EL (cell line): ENCODE results near the gene CELF2.

Source experiments
- DNase-seq: peaks from one replicate; pipeline ENCODE4 v3.0.0-alpha.2; 2016

CELF2 gene

GRCh38 chr10:11063856-11064255 lies 46.2 kb downstream of the CELF2 start:
- DNase-seq, result no peak

GRCh38 chr10:11064832-11065231 lies 47.2 kb downstream of the CELF2 start:
- DNase-seq, result no peak

GRCh38 chr10:11065567-11065966 lies 47.9 kb downstream of the CELF2 start:
- no peak for DNase-seq

- DNase-seq, result no peak
Observed at GRCh38 chr10:11066520-11066919, 48.8 kb downstream of the CELF2 start.

GRCh38 chr10:11068861-11069633 lies 51.4 kb downstream of the CELF2 start:
- DNase-seq, result no peak

- no peak for DNase-seq
Observed at GRCh38 chr10:11073410-11073809, 55.7 kb downstream of the CELF2 start.

GRCh38 chr10:11074536-11075267 lies 57.0 kb downstream of the CELF2 start:
- no peak for DNase-seq

- no peak for DNase-seq
Observed at GRCh38 chr10:11076221-11076620, 58.5 kb downstream of the CELF2 start.

- DNase-seq, result no peak
Observed at GRCh38 chr10:11080564-11080984, 62.9 kb downstream of the CELF2 start.

- no peak for DNase-seq
Observed at GRCh38 chr10:11081408-11081807, 63.7 kb downstream of the CELF2 start.

- no peak for DNase-seq
Observed at GRCh38 chr10:11082526-11082925, 64.9 kb downstream of the CELF2 start.

GRCh38 chr10:11083051-11083450 lies 65.4 kb downstream of the CELF2 start:
- DNase-seq, result no peak

- no peak for DNase-seq
Observed at GRCh38 chr10:11085545-11085944, 67.9 kb downstream of the CELF2 start.

- DNase-seq, result no peak
Observed at GRCh38 chr10:11086177-11086840, 68.6 kb downstream of the CELF2 start.

- DNase-seq, result no peak
Observed at GRCh38 chr10:11087372-11087771, 69.7 kb downstream of the CELF2 start.

GRCh38 chr10:11088709-11089108 lies 71.0 kb downstream of the CELF2 start:
- no peak for DNase-seq

- DNase-seq, result no peak
Observed at GRCh38 chr10:11089272-11089671, 71.6 kb downstream of the CELF2 start.

- DNase-seq, result no peak
Observed at GRCh38 chr10:11091517-11092102, 73.9 kb downstream of the CELF2 start.

- DNase-seq, result no peak
Observed at GRCh38 chr10:11093771-11094736, 76.4 kb downstream of the CELF2 start.

GRCh38 chr10:11095374-11095801 lies 77.7 kb downstream of the CELF2 start:
- no peak for DNase-seq

GRCh38 chr10:11096422-11096821 lies 78.8 kb downstream of the CELF2 start:
- no peak for DNase-seq

GRCh38 chr10:11097686-11098085 lies 80.0 kb downstream of the CELF2 start:
- DNase-seq, result no peak
